Measurements from ENCODE around the gene PIH1D1. TPM values are rescaled to one million over a fixed set of nuclear protein-coding genes. Genes with fewer than 3 reads are reported as not detected.

PIH1D1 gene
- total and polyA plus RNA-seq, 2 of the 13 experiments (the other 11 are each of a cell fraction or from before 2014, with no cell fraction given) = 110 to 137 TPM

DNA sequence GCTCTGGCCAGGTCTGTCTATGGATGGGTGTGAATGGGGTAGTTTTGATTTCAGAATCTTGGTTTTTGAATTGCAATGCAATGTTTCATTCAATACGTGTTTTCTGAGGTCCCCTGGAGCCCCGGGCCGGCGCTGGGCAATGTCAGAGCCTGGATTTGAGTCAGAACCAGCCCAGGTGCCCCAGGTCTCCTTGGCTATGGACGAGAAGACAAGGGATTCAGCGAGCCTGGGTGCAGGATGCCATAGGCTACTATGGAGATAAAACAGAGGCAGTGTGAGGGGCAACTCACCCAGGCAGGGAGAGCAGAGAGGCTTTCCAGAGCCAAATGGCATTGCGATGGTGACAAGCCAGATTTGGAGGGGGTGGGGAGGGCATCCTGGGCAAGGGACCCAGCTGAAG, 34.6 kb upstream of the PIH1D1 start (continued):
- TF ChIP-seq, protein P1, sequence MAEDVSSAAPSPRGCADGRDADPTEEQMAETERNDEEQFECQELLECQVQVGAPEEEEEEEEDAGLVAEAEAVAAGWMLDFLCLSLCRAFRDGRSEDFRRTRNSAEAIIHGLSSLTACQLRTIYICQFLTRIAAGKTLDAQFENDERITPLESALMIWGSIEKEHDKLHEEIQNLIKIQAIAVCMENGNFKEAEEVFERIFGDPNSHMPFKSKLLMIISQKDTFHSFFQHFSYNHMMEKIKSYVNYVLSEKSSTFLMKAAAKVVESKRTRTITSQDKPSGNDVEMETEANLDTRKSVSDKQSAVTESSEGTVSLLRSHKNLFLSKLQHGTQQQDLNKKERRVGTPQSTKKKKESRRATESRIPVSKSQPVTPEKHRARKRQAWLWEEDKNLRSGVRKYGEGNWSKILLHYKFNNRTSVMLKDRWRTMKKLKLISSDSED (CRISPR knock-in tag; IDR thresholded peaks at IDR 0.05) = no peak
- TF ChIP-seq ZBTB4 (CRISPR knock-in tag; IDR thresholded peaks at IDR 0.05; ENCODE audit: borderline replicate concordance) = no peak
- no peak for TF ChIP-seq HOXA9 (CRISPR knock-in tag; IDR thresholded peaks at IDR 0.05; ENCODE audit: borderline replicate concordance)
- TF ChIP-seq, protein P2, sequence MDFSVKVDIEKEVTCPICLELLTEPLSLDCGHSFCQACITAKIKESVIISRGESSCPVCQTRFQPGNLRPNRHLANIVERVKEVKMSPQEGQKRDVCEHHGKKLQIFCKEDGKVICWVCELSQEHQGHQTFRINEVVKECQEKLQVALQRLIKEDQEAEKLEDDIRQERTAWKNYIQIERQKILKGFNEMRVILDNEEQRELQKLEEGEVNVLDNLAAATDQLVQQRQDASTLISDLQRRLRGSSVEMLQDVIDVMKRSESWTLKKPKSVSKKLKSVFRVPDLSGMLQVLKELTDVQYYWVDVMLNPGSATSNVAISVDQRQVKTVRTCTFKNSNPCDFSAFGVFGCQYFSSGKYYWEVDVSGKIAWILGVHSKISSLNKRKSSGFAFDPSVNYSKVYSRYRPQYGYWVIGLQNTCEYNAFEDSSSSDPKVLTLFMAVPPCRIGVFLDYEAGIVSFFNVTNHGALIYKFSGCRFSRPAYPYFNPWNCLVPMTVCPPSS (IDR thresholded peaks at IDR 0.05) = no peak

GRCh38 chr19:49481020-49481683, 29.5 kb upstream of the PIH1D1 start:
- no peaks in the 10 kb centered on the region for H4K20me1 ChIP-seq (ENCODE audit: insufficient read depth, low read length)
- H3K9me3 ChIP-seq (ENCODE audit: low read length) = no peaks in the 10 kb centered on the region
- FAIRE-seq = no peak
- intact Hi-C loops (cut with micrococcal nuclease; ENCODE audit: unreplicated experiment) = no loop called here
- H2AFZ ChIP-seq (ENCODE audit: low read length) = no peak overlapping the region
- POLR2A ChIA-PET = interaction anchor here (1.6 to 1.8 kb wide), 2 partner anchors 15 to 28 kb away, joined by 5 to 6 read pairs; partner anchors contain the start of genes ALDH16A1 and RPS11
- H3K27ac ChIP-seq (ENCODE audit: extremely low read length, insufficient read depth, low read length) = peak overlapping the region; percentile 38
- ATAC-seq = peak; percentile 16; the same call in 1 of the 3 replicates
- in situ Hi-C loops (cut with HindIII; ENCODE audit: extremely low pct_ligation_motif_present, low pct_unique_long_range_greater_than_20kb) = no loop called here
- DNase-seq (ENCODE audit: low spot score) = no peak
- BruUV-seq (replicated peaks) = no TSS peak
- CTCF ChIA-PET (ENCODE audit: low intra/inter-chr PET ratio, low total read pairs) = no interaction called here
- peak overlapping the region; percentile 13; the same call in 1 of the 2 replicates for H3K9ac ChIP-seq (ENCODE audit: insufficient read depth, low read depth, low read length)
- no peak overlapping the region for H3K4me2 ChIP-seq (ENCODE audit: low read depth, low read length)
- H3K36me3 ChIP-seq (replicated peaks in 1 of 2; ENCODE audit: control insufficient read depth in 1 of 2, insufficient read depth in 2 of 2, low read length in 2 of 2) = no peaks in the 10 kb centered on the region
- H3K4me1 ChIP-seq (ENCODE audit: insufficient read depth, low read length) = peaks cover 29% of the 10 kb centered on the region
- H3K4me3 ChIP-seq (replicated peaks in 1 of 3; ENCODE audit: insufficient read depth in 1 of 3, low read depth in 2 of 3, low read length in 3 of 3) = no peak overlapping the region
- H3K27me3 ChIP-seq (ENCODE audit: control insufficient read depth in 1 of 2, insufficient read depth in 2 of 2, low read length in 2 of 2) = no peaks in the 10 kb centered on the region; a peak in 1 of 5 replicates
- H3K79me2 ChIP-seq (ENCODE audit: insufficient read depth, low read length) = no peaks in the 10 kb centered on the region
- TF ChIP-seq ZNF17 (CRISPR knock-in tag; IDR thresholded peaks at IDR 0.05) = no peak
- TF ChIP-seq, protein P3, sequence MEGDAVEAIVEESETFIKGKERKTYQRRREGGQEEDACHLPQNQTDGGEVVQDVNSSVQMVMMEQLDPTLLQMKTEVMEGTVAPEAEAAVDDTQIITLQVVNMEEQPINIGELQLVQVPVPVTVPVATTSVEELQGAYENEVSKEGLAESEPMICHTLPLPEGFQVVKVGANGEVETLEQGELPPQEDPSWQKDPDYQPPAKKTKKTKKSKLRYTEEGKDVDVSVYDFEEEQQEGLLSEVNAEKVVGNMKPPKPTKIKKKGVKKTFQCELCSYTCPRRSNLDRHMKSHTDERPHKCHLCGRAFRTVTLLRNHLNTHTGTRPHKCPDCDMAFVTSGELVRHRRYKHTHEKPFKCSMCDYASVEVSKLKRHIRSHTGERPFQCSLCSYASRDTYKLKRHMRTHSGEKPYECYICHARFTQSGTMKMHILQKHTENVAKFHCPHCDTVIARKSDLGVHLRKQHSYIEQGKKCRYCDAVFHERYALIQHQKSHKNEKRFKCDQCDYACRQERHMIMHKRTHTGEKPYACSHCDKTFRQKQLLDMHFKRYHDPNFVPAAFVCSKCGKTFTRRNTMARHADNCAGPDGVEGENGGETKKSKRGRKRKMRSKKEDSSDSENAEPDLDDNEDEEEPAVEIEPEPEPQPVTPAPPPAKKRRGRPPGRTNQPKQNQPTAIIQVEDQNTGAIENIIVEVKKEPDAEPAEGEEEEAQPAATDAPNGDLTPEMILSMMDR (CRISPR knock-in tag; IDR thresholded peaks at IDR 0.05) = peak; percentile 24; the same call in 1 of the 2 replicates
- WGBS (ENCODE audit: low lambda C conversion rate) = 68% methylated on average over 7 of the region's 7 CpGs
